ENCODE measurements around the gene ERV3-1.
"Not testable (repeated sequence)": the region's sequence is repeated elsewhere in the genome, so short reads cannot be mapped to it uniquely, and the experiment has no call there.

The ERV3-1 gene

GRCh38 chr7:64999165-65000004, 7.1 kb downstream of the ERV3-1 start:
- DNase-seq, result peak; percentile 94

GRCh38 chr7:64998865-64999164, 7.7 kb downstream of the ERV3-1 start:
- no peak for DNase-seq

GRCh38 chr7:64997927-64998391, 8.5 kb downstream of the ERV3-1 start:
- no peak for DNase-seq

- DNase-seq, result no peak
Measured at GRCh38 chr7:64997164-64997908, 9.2 kb downstream of the ERV3-1 start.

- no peak for DNase-seq
Measured at GRCh38 chr7:64996305-64996704, 10.2 kb downstream of the ERV3-1 start.

GRCh38 chr7:64993901-64994300, 12.6 kb downstream of the ERV3-1 start:
- no peak for DNase-seq

GRCh38 chr7:64992971-64993370, 13.5 kb downstream of the ERV3-1 start:
- DNase-seq, result no peak

- no peak for DNase-seq
Measured at GRCh38 chr7:64990936-64991335, 15.6 kb downstream of the ERV3-1 start, which contains the start of gene ZNF117. Gene ZNF117, minus strand, starts transcription at chr7:64991036.

- no peak for DNase-seq
Measured at GRCh38 chr7:64990216-64990615, 16.3 kb downstream of the ERV3-1 start.

- no peak for DNase-seq
Measured at GRCh38 chr7:64978497-64979203, 27.8 kb downstream of the ERV3-1 start.

- DNase-seq, result no peak
Measured at GRCh38 chr7:64965594-64965993, 40.9 kb downstream of the ERV3-1 start.

- no peak for DNase-seq
Measured at GRCh38 chr7:64959072-64959747, 47.3 kb downstream of the ERV3-1 start.

- no peak for DNase-seq
Measured at GRCh38 chr7:64951250-64951848, 55.1 kb downstream of the ERV3-1 start.

- not testable (repeated sequence) for DNase-seq
Measured at GRCh38 chr7:64950673-64951072, 55.8 kb downstream of the ERV3-1 start.

- not testable (repeated sequence) for DNase-seq
Measured at GRCh38 chr7:64948774-64949173, 57.7 kb downstream of the ERV3-1 start.

- DNase-seq, result no peak
Measured at GRCh38 chr7:64947252-64948000, 59.1 kb downstream of the ERV3-1 start.

GRCh38 chr7:64946772-64947171, 59.7 kb downstream of the ERV3-1 start:
- DNase-seq, result no peak

GRCh38 chr7:64945503-64946175, 60.8 kb downstream of the ERV3-1 start:
- no peak for DNase-seq

GRCh38 chr7:64944667-64945502, 61.6 kb downstream of the ERV3-1 start:
- DNase-seq, result not testable (repeated sequence)
